Fibroblast of mammary gland (primary cell): ENCODE data around the gene RELL1.

Experiments used
- DNase-seq: peaks from one replicate; pipeline ENCODE4 v3.0.0-alpha.2; 2010; ENCODE audit warnings: low read depth
- H3K4me3 ChIP-seq: 2 replicates; pipeline ENCODE4 v1.5.1; 2011; ENCODE audit warnings: low read depth, mild to moderate bottlenecking, low read length, moderate library complexity; ENCODE audit not compliant: control insufficient read depth
- CTCF ChIP-seq: conservative IDR thresholded peaks from 2 replicates; pipeline ENCODE4 v1.5.1; 2011; ENCODE audit warnings: low read depth, low read length, inconsistent platforms; ENCODE audit not compliant: control insufficient read depth, insufficient read depth

RELL1 gene

GRCh38 chr4:37679301-37679700 is 6.9 kb downstream of the RELL1 start:
- no peak overlapping the region for H3K4me3 ChIP-seq
- no peak for TF ChIP-seq CTCF
- no peak for DNase-seq

GRCh38 chr4:37678624-37679023 is 7.6 kb downstream of the RELL1 start:
- DNase-seq = no peak
- H3K4me3 ChIP-seq = no peak overlapping the region
- TF ChIP-seq CTCF = no peak

- H3K4me3 ChIP-seq = no peak overlapping the region
Observed at GRCh38 chr4:37675587-37676290, 10.4 kb downstream of the RELL1 start.

GRCh38 chr4:37674439-37674838 is 11.7 kb downstream of the RELL1 start:
- no peak for TF ChIP-seq CTCF
- no peak overlapping the region for H3K4me3 ChIP-seq
- no peak for DNase-seq

More at GRCh38 chr4:37675587-37676290, 10.4 kb downstream of the RELL1 start:
- TF ChIP-seq CTCF = no peak
- DNase-seq = no peak

- TF ChIP-seq CTCF = no peak
- no peak for DNase-seq
- H3K4me3 ChIP-seq = no peak overlapping the region
Observed at GRCh38 chr4:37673538-37674192, 12.5 kb downstream of the RELL1 start.

- TF ChIP-seq CTCF = no peak
- H3K4me3 ChIP-seq = no peak overlapping the region
- no peak for DNase-seq
Observed at GRCh38 chr4:37671072-37671471, 15.1 kb downstream of the RELL1 start.
